Left colon (tissue), 2 donors: Measurements from ENCODE around the gene ARMCX2. TPM values are rescaled to one million over a fixed set of nuclear protein-coding genes. Genes with fewer than 3 reads are reported as not detected.
"Not testable (repeated sequence)": the region's sequence is repeated elsewhere in the genome, so short reads cannot be mapped to it uniquely, and the experiment has no call there.

Experiments
- ATAC-seq: fragments of 200-7000 bp; cut with Tn5 transposase; one replicate; pipeline ENCODE4 v1.9.1; 2020; ENCODE audit warnings: mild to moderate bottlenecking, moderate library complexity
- DNase-seq, 2 donors: peaks; one replicate each; pipeline ENCODE4 v3.0.0-alpha.2; 2020
- intact Hi-C, 2 donors: fragments of 100-400 bp; cut with DNase I in 1 of 2; cut with micrococcal nuclease in 1 of 2; formaldehyde crosslinking; loops; one replicate each; pipeline versions ENCODE4 v1.11.2 to v1.14.0; 2022; cut with DNase I, micrococcal nuclease
- long read RNA-seq: library from polyadenylated mRNA; unstranded; transcript quantifications from one replicate; pipeline ENCODE4 v2.0.0, GENCODE V29; 2021
- total RNA-seq, 2 donors: library from RNA; stranded (reverse); fragmentation: NEBNext Ultra II Directional; extraction: Animal tissue kit (Norgen Biotek cat#: 25700); gene quantifications; one replicate each; pipeline ENCODE4 v1.2.1, GENCODE V29; 2021
- donor health status: DM: no; HTN: no; CAD: no.
- donor health status: DM: yes; HTN: yes; CAD: no.

The ARMCX2 gene
- 1 to 10 TPM; 4.9 to 5.9 TPM for total RNA-seq
- long read RNA-seq, partial matches to known transcripts = 0 of 4 reads
- long read RNA-seq, other reads (novel, unspliced or antisense) = 4 of 4 reads

GRCh38 chrX:101659601-101660063, at the start of gene ARMCX2:
TSS of gene ARMCX2 (minus strand) at chrX:101659850. CDS start at chrX:101657588, 2,262 bp downstream.
- ATAC-seq (peak; percentile 47), DNase-seq (peak; percentile 33 to 38)
- intact Hi-C loops = no loop called here

DNA sequence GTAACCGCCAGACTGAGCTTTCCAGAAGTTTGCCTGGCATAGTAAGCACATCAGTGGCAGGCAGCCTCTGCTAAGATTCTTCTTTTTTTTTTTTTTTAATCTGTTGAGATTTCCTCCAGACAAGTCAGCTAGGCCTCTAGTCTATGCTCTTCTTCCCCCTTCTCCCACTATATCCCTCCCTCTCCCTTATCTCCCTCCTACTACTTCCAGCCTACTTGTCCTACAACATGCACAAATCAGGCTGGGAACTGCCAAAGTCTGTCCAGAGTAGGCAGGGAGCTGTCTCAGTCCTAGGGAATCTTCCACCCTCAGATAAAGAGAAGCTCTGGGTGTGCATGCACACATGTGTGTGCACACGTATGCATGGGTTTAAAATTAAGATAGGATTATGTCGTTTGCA, 49.7 kb upstream of the ARMCX2 start:
- ATAC-seq (no peak), DNase-seq (no peak)
- intact Hi-C loops = no loop called here

GRCh38 chrX:101708163-101708562, 48.5 kb upstream of the ARMCX2 start:
- intact Hi-C loops = no loop called here
- DNase-seq (no peak), ATAC-seq (no peak)

DNA sequence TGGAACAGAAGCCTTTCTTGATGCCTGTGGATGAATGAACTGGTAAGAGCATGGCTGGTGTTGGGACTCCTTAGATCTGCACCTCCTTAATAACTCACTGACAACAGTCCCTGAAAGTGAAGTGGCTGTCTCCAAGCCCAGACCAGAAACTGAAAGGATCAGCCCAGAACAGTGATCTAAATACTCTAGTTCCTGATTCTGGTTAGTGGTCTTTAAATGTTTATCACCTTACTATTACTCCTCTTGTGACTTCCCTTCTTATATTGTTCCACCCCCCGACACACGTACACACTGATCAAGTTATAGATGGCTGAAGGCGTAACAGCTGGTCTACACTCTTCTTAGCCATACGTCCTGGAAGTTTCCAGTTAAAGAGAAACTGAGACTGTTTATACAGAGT, 33.8 kb upstream of the ARMCX2 start:
- ATAC-seq = no peak
- intact Hi-C loops = no loop called here

DNA sequence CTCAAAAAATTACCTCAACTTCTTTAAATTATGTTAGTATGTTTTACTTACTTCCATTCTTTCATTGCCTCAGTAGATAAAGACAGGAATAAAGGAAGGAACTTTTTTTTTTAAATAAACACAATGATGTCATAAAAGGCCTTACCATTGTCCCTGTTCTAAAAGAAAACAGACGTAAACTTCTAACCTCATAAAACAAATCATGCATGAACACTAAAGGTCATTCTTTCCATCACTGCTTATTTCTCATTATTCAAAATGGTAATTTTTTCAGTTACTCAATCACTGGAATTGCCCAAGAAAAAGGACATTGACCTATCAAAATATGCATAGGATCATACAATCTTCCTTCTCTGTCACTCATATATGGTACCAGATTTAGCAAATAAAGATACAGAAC, 32.2 kb upstream of the ARMCX2 start:
- ATAC-seq (no peak), DNase-seq (no peak)
- intact Hi-C loops = no loop called here

More for the DNA sequence above, 33.8 kb upstream of the ARMCX2 start:
- no peak for DNase-seq

GRCh38 chrX:101686574-101686973, 26.9 kb upstream of the ARMCX2 start:
- DNase-seq (no peak), ATAC-seq (no peak)
- intact Hi-C loops = no loop called here

DNA sequence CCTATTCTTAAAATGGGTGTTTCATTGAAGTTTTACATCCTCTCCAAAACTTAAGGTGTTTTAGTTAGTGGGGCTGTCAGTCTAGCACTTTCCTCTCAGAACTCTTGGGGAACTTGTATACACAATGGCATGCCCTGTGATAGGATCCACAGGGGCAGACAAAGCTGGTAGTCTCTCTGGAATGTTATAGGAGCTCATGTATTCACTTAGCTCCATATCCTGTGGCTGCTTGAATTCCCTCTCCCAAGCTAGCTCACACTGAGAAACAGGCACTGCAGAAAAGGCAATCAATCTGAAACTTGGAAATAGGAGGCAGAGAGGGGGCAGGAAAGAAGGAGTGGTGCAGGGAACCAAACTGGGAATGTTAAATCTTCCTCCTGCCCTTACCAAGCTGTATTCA, 26.3 kb upstream of the ARMCX2 start:
- ATAC-seq (no peak), DNase-seq (no peak)
- intact Hi-C loops = no loop called here

- intact Hi-C loops = no loop called here
- ATAC-seq (no peak), DNase-seq (no peak)
Observed at GRCh38 chrX:101682723-101683122, 23.1 kb upstream of the ARMCX2 start.

DNA sequence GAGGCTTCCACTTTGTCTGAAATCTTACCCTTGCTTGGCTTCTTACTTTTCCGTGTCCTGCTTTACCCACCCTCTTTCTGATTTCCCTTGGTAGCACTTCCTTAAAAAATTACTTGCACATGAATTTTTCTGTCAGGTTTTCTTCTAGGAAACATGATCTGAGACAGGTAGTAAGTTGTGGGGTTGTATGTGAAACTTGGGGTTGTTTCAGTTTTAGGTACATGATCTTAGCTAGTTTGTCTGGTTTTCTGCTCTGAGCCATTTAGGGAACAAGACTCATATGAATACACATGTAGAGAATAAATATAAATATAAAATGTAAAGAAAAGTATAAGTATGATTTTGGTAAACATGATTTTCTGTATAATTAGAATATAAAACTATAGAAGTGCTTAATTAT, 17.4 kb upstream of the ARMCX2 start:
- no peak for ATAC-seq
- intact Hi-C loops = no loop called here
- DNase-seq = no peak

GRCh38 chrX:101676571-101676970, 16.9 kb upstream of the ARMCX2 start:
- ATAC-seq (no peak), DNase-seq (no peak)
- intact Hi-C loops = no loop called here

DNA sequence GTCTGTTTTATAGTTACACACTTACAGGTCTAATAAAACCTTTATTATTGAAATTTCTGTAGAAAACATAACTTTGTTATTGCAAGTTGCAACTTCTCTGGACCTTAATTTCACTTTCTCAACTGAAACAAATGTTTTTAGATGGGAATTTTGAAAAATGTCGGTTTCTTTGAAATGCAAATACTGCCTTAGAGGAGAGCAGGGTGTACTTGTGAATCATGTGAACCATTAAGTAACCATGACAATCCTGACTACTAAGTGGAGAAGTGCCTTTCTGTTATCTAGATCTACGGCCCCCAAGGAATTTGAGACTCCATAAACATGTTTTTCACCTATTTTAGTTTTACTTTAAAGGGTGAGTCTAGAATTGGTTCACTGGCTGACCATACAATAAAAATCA, 8.5 kb upstream of the ARMCX2 start:
- DNase-seq (no peak), ATAC-seq (no peak)
- intact Hi-C loops = no loop called here

- DNase-seq (peak; percentile 74 to 80), ATAC-seq (peak; percentile 95)
- intact Hi-C loops = no loop called here
Observed at GRCh38 chrX:101658661-101659491, 774 bp downstream of the ARMCX2 start.

DNA sequence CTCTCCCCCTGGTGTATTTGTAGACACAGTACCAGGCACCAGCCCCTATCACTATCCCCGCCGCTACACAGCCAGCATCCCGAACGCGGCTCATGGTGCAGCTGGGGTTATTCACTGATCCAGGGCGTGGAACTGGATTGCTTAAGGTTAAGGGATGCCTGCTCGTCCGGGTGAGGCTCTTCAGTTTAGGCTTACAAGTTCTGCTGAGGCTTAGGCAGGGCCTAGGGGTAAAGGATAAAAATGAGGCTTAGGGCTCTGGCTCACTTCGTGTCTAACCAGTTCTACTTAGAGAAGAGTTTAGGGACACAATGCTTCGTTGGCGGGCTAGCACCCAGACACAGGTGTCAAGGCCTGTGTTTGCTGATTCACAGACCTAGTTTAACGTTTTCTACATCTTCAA, 2.2 kb downstream of the ARMCX2 start:
- intact Hi-C loops = no loop called here
- DNase-seq (no peak), ATAC-seq (no peak)

DNA sequence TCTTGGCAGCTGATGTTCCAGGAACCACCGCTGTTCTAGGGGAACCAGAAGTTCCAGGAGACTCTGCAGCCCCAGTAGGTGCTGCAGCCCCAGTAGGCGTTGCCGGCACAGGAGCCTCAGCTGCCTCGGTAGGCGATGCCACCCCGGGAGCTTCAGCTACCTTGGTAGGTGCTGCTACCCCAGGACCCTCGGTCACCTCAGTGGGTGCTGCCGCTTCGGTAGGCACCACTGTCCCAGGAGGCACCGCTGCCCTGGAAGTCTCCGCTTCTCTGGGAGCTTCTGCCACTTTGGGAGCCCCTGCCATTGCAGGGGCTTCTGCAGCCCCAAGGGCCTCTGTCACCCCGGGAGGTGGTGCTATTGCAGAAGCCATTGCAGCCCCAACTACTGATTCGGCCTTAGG, 2.8 kb downstream of the ARMCX2 start:
- no peak for DNase-seq
- intact Hi-C loops = no loop called here
- ATAC-seq = no peak

GRCh38 chrX:101655534-101655933, 4.1 kb downstream of the ARMCX2 start:
- ATAC-seq = no peak
- intact Hi-C loops = no loop called here
- DNase-seq = no peak

DNA sequence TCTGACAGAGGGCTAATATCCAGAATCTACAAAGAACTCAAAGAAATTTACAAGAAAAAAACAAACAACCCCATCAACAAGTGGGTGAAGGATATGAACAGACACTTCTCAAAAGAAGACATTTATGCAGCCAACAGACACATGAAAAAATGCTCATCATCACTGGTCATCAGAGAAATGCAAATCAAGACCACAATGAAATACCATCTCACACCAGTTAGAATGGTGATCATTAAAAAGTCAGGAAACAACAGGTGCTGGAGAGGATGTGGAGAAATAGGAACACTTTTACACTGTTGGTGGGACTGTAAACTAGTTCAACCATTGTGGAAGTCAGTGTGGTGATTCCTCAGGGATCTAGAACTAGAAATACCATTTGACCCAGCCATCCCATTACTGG, 11.9 kb downstream of the ARMCX2 start:
- ATAC-seq, DNase-seq, intact Hi-C loops: not testable (repeated sequence)

GRCh38 chrX:101642093-101642492, 17.6 kb downstream of the ARMCX2 start:
- DNase-seq (no peak), ATAC-seq (no peak)
- intact Hi-C loops = no loop called here

DNA sequence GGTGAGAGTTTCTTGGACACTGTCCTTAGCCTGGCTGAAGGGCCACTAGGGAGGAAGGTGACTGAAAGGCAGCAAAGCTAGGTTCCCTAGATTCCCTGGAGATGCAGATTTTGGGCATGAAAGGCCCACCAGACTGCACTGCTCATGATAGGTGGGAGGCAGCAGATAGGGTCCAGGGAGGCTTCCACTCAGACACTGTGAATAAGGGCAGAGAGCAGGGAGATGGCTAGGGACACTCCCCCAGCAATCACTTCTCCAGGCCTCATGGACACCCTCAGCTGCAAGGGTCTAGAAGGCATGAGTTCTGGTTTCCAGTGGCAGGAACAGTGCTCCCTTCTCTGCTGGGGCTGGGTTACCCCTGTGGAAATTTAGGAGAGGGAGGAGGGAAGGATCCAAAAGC, 20.1 kb downstream of the ARMCX2 start:
- DNase-seq (no peak), ATAC-seq (no peak)
- intact Hi-C loops = no loop called here

DNA sequence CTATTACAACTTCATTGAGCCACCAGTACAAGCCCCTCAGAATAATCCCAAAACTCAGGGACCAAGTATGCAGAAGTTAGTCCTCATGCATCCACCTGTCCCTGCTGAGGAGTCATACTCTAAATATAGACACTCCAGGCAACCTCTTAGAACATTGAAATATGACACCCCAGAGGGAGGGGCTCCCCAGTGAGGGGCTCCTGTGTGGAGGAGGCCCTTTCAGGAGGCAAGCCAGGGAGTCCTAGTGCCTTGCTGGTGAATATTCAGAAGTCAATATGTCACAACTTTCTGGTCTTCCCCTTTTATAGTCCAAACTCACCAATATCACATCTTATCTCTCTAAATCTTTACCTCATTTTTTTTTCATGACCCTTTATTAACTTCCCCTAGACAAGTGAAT, 40.3 kb downstream of the ARMCX2 start:
- intact Hi-C loops = no loop called here
- DNase-seq (no peak), ATAC-seq (no peak)

GRCh38 chrX:101617211-101618191, 42.1 kb downstream of the ARMCX2 start, which contains the start of gene ARMCX6:
TSS of gene ARMCX6 (minus strand) at chrX:101618000. CDS start at chrX:101616620, 1,380 bp downstream.
- ATAC-seq (peak; percentile 92), DNase-seq (peak; percentile 74 to 83)
- intact Hi-C loops = no loop called here
